DOHH2 (cell line): Measurements from ENCODE around the gene PDGFD.

Experiments
- H3F3A ChIP-seq: fragments of 200-600 bp; sonication (generic), shearing (Covaris generic); 2 replicates; pipeline ENCODE4 v1.6.0; 2016; ENCODE audit warnings: antibody characterized with exemption, mild to moderate bottlenecking; ENCODE audit not compliant: control insufficient read depth, insufficient read depth
- H3K27ac ChIP-seq: fragments of 200-600 bp; sonication (generic); 2 replicates; pipeline ENCODE4 v1.5.1; 2014; ENCODE audit warnings: low read depth, mild to moderate bottlenecking, low read length, moderate library complexity
- H3K27me3 ChIP-seq: fragments of 200-600 bp; sonication (generic); 2 replicates; pipeline ENCODE4 v1.6.1; 2014; ENCODE audit warnings: mild to moderate bottlenecking, low read length, mixed read lengths; ENCODE audit not compliant: control insufficient read depth
- H3K36me3 ChIP-seq: fragments of 200-600 bp; sonication (generic); 2 replicates; pipeline ENCODE4 v1.6.1; 2014; ENCODE audit warnings: mild to moderate bottlenecking, low read length, moderate library complexity, mixed read lengths; ENCODE audit not compliant: control insufficient read depth
- H3K4me1 ChIP-seq: fragments of 200-600 bp; sonication (generic); 2 replicates; pipeline ENCODE4 v1.6.1; 2014; ENCODE audit warnings: mild to moderate bottlenecking, low read length, mixed read lengths; ENCODE audit not compliant: control insufficient read depth
- H3K4me2 ChIP-seq: fragments of 200-600 bp; sonication (generic); 2 replicates; pipeline ENCODE4 v1.6.0; 2014; ENCODE audit warnings: mild to moderate bottlenecking, low read length, moderate library complexity
- H3K4me3 ChIP-seq: fragments of 200-600 bp; sonication (generic); 2 replicates; pipeline ENCODE4 v1.5.1; 2014; ENCODE audit warnings: mild to moderate bottlenecking, low read length, mixed read lengths
- H3K79me2 ChIP-seq: fragments of 200-600 bp; sonication (generic); 2 replicates; pipeline ENCODE4 v1.6.1; 2014; ENCODE audit warnings: mild to moderate bottlenecking, low read length, mixed read lengths; ENCODE audit not compliant: control insufficient read depth
- H3K9me2 ChIP-seq: fragments of 200-600 bp; sonication (generic); replicated peaks from 2 replicates; pipeline ENCODE4 v1.6.1; 2014; ENCODE audit warnings: mild to moderate bottlenecking, low read length, mixed read lengths; ENCODE audit not compliant: control insufficient read depth
- H3K9me3 ChIP-seq: fragments of 200-600 bp; sonication (generic); 2 replicates; pipeline ENCODE4 v1.6.1; 2014; ENCODE audit warnings: antibody characterized with exemption, low read length, mixed read lengths; ENCODE audit not compliant: control insufficient read depth, insufficient read depth
- H4K20me1 ChIP-seq: fragments of 200-600 bp; sonication (generic); 2 replicates; pipeline ENCODE4 v1.6.0; 2014; ENCODE audit warnings: low read depth, mild to moderate bottlenecking, antibody characterized with exemption, low read length, moderate library complexity; ENCODE audit not compliant: control insufficient read depth, insufficient read depth
- CTCF ChIP-seq: fragments of 200-600 bp; sonication (generic); IDR thresholded peaks from one replicate; pipeline ENCODE4 v1.5.1; 2014; ENCODE audit warnings: antibody characterized with exemption, mild to moderate bottlenecking, low read depth, low read length; ENCODE audit not compliant: poor library complexity, severe bottlenecking
- EZH2phosphoT487 ChIP-seq: fragments of 200-600 bp; sonication (generic); IDR thresholded peaks from 2 replicates; pipeline ENCODE4 v1.6.1; 2017; ENCODE audit warnings: borderline replicate concordance, mild to moderate bottlenecking, antibody characterized with exemption, low read length, moderate library complexity, mixed read lengths

Gene PDGFD

GRCh38 chr11:104122011-104122635 lies 41.8 kb downstream of the PDGFD start:
- Histone ChIP-seq H3K9me3 (no peaks in the 10 kb centered on the region), H3F3A (peaks cover 13% of the 10 kb centered on the region), H3K27ac (no peak overlapping the region), H3K4me3 (no peak overlapping the region), H3K9me2 (no peaks in the 10 kb centered on the region), H3K4me1 (peaks cover 11% of the 10 kb centered on the region), H4K20me1 (no peaks in the 10 kb centered on the region), H3K79me2 (no peaks in the 10 kb centered on the region), H3K36me3 (no peaks in the 10 kb centered on the region), H3K27me3 (no peaks in the 10 kb centered on the region), H3K4me2 (no peak overlapping the region)
- TF ChIP-seq CTCF, result no peak
- TF ChIP-seq EZH2phosphoT487, result no peak

- H3K9me2 ChIP-seq, result no peaks in the 10 kb centered on the region
- no peaks in the 10 kb centered on the region for H3K27me3 ChIP-seq
- 0 out of 2 replicates have a peak overlapping the region, but pooled peaks have one; percentile 4 for H3K4me2 ChIP-seq
- H3K27ac ChIP-seq, result no peak overlapping the region
- no peak for TF ChIP-seq CTCF
- TF ChIP-seq EZH2phosphoT487, result no peak
- peaks cover 11% of the 10 kb centered on the region for H3K4me1 ChIP-seq
- no peak overlapping the region for H3K4me3 ChIP-seq
- no peaks in the 10 kb centered on the region for H3K36me3 ChIP-seq
- no peaks in the 10 kb centered on the region for H4K20me1 ChIP-seq
- no peaks in the 10 kb centered on the region for H3K79me2 ChIP-seq
- no peaks in the 10 kb centered on the region for H3K9me3 ChIP-seq
- peaks cover 13% of the 10 kb centered on the region for H3F3A ChIP-seq
Measured at GRCh38 chr11:104120493-104121137, 43.3 kb downstream of the PDGFD start.

GRCh38 chr11:104118105-104118744 lies 45.7 kb downstream of the PDGFD start:
- H3K4me2 ChIP-seq, result no peak overlapping the region
- H3K27ac ChIP-seq, result no peak overlapping the region
- TF ChIP-seq EZH2phosphoT487 (no peak), CTCF (no peak)
- no peaks in the 10 kb centered on the region for H3K9me3 ChIP-seq
- H3F3A ChIP-seq, result peaks cover 13% of the 10 kb centered on the region
- H3K79me2 ChIP-seq, result no peaks in the 10 kb centered on the region
- no peaks in the 10 kb centered on the region for H4K20me1 ChIP-seq
- no peaks in the 10 kb centered on the region for H3K27me3 ChIP-seq
- peaks cover 11% of the 10 kb centered on the region for H3K4me1 ChIP-seq
- no peaks in the 10 kb centered on the region for H3K36me3 ChIP-seq
- H3K9me2 ChIP-seq, result no peaks in the 10 kb centered on the region
- H3K4me3 ChIP-seq, result no peak overlapping the region
